Stimulated activated CD8-positive, alpha-beta memory T cell treated with anti-CD3 and anti-CD28 coated beads, Interleukin-2, amount 100 ng/mL, for 48 hours (primary cell): ENCODE data around the gene WDR43.

Experiments
- DNase-seq, 2 donors: peaks; one replicate each; pipeline ENCODE4 v3.0.0-alpha.2; 2020; ENCODE audit warnings: low read depth in 2 of 2

Gene WDR43

GRCh38 chr2:28908172-28908571, 13.7 kb downstream of the WDR43 start:
- DNase-seq = no peak

GRCh38 chr2:28909655-28910353, 15.3 kb downstream of the WDR43 start:
- no peak for DNase-seq

GRCh38 chr2:28915939-28916338, 21.5 kb downstream of the WDR43 start:
- DNase-seq = no peak

- no peak for DNase-seq
Measured at GRCh38 chr2:28926847-28927246, 32.4 kb downstream of the WDR43 start.

- no peak for DNase-seq
Measured at GRCh38 chr2:28927469-28927868, 33.0 kb downstream of the WDR43 start.

- no peak for DNase-seq
Measured at GRCh38 chr2:28927878-28928277, 33.4 kb downstream of the WDR43 start.

GRCh38 chr2:28929581-28929980, 35.1 kb downstream of the WDR43 start:
- no peak for DNase-seq

- DNase-seq = no peak
Measured at GRCh38 chr2:28930205-28930604, 35.7 kb downstream of the WDR43 start.

- DNase-seq = no peak
Measured at GRCh38 chr2:28934769-28935168, 40.3 kb downstream of the WDR43 start.

GRCh38 chr2:28941008-28941407, 46.5 kb downstream of the WDR43 start:
- no peak for DNase-seq

- DNase-seq = no peak
Measured at GRCh38 chr2:28944535-28945248, 50.2 kb downstream of the WDR43 start.

GRCh38 chr2:28948160-28948559, 53.7 kb downstream of the WDR43 start:
- no peak for DNase-seq

- no peak for DNase-seq
Measured at GRCh38 chr2:28949190-28949589, 54.7 kb downstream of the WDR43 start.

- DNase-seq = no peak
Measured at GRCh38 chr2:28949617-28950305, 55.3 kb downstream of the WDR43 start.

GRCh38 chr2:28950941-28951630, 56.6 kb downstream of the WDR43 start:
- no peak for DNase-seq

GRCh38 chr2:28951910-28952835, 57.7 kb downstream of the WDR43 start:
- DNase-seq = no peak

- DNase-seq = no peak
Measured at GRCh38 chr2:28952836-28953211, 58.4 kb downstream of the WDR43 start.

GRCh38 chr2:28955467-28955866, 61.0 kb downstream of the WDR43 start:
- DNase-seq = no peak

- DNase-seq = no peak
Measured at GRCh38 chr2:28956415-28956826, 62.0 kb downstream of the WDR43 start.

GRCh38 chr2:28956890-28957289, 62.4 kb downstream of the WDR43 start:
- no peak for DNase-seq

GRCh38 chr2:28958689-28959088, 64.2 kb downstream of the WDR43 start:
- no peak for DNase-seq
